HepG2 (cell line): ENCODE measurements around the gene GALP. TPM values are rescaled to one million over a fixed set of nuclear protein-coding genes. Genes with fewer than 3 reads are reported as not detected.

Experiments used
- FOXJ3 ChIP-seq: sonication (generic); formaldehyde crosslinking; IDR thresholded peaks from 2 replicates; pipeline ENCODE4 v1.4.0; 2020; ENCODE audit warnings: missing genetic modification reagents, mild to moderate bottlenecking, borderline replicate concordance
- MAFF ChIP-seq: IDR thresholded peaks from 2 replicates; pipeline ENCODE4 v1.6.1; 2011; ENCODE audit warnings: low read depth, low read length, improper control_type of control experiment
- MED8 ChIP-seq: sonication (generic); formaldehyde crosslinking; IDR thresholded peaks from 2 replicates; pipeline ENCODE4 v1.8.1; 2023; ENCODE audit warnings: mild to moderate bottlenecking, missing genetic modification reagents; ENCODE audit not compliant: insufficient replicate concordance
- NCOA1 ChIP-seq: sonication (generic); formaldehyde crosslinking; IDR thresholded peaks from 2 replicates; pipeline ENCODE4 v1.9.0; 2021; ENCODE audit warnings: missing genetic modification reagents
- PHF8 ChIP-seq: sonication (generic); formaldehyde crosslinking; IDR thresholded peaks from 2 replicates; pipeline ENCODE4 v1.5.0; 2020; ENCODE audit warnings: missing genetic modification reagents
- POLR2A ChIP-seq, 2 experiments: IDR thresholded peaks; 2 replicates each; pipeline ENCODE4 v1.6.1; 2011; ENCODE audit warnings: low read depth in 2 of 2, low read length in 2 of 2, mild to moderate bottlenecking in 1 of 2, moderate library complexity in 1 of 2; ENCODE audit not compliant: insufficient read depth in 1 of 2
- RORA ChIP-seq: sonication (generic); formaldehyde crosslinking; IDR thresholded peaks from 2 replicates; pipeline ENCODE4 v1.5.0; 2020; ENCODE audit warnings: mild to moderate bottlenecking, missing genetic modification reagents, moderate library complexity
- SP4 ChIP-seq: sonication (generic); formaldehyde crosslinking; IDR thresholded peaks from 2 replicates; pipeline ENCODE4 v1.8.1; 2023; ENCODE audit warnings: mild to moderate bottlenecking, missing genetic modification reagents
- ZNF282 ChIP-seq: fragments of 450-650 bp; IDR thresholded peaks from 2 replicates; pipeline ENCODE4 v1.6.1; 2018; ENCODE audit not compliant: partially characterized antibody
- ZNF331 ChIP-seq: sonication (generic); formaldehyde crosslinking; IDR thresholded peaks from 2 replicates; pipeline ENCODE4 v1.4.0; 2020; ENCODE audit warnings: missing genetic modification reagents
- ZNF567 ChIP-seq: sonication (generic); formaldehyde crosslinking; IDR thresholded peaks from 2 replicates; pipeline ENCODE4 v1.8.1; 2023; ENCODE audit warnings: mild to moderate bottlenecking, missing genetic modification reagents, borderline replicate concordance
- ZNF761 ChIP-seq: sonication (generic); formaldehyde crosslinking; conservative IDR thresholded peaks from 2 replicates; pipeline ENCODE4 v1.4.0; 2020; ENCODE audit warnings: mild to moderate bottlenecking, missing genetic modification reagents
- polyA plus RNA-seq, 8 experiments: library from polyadenylated mRNA; depleted of rRNA in 3 of 8; stranded (reverse) in 7 of 8; unstranded in 1 of 8; fragments of >200 nt; fragmentation: Illumina TruSeq in 4 of 8; extraction: Trizol in 4 of 8; gene quantifications; 2 replicates each; pipeline versions ENCODE4 v1.2.1 to v1.2.3, GENCODE V29; 2011 to 2016; ENCODE audit warnings: low read depth in 4 of 8, missing spikeins in 1 of 8, mixed read lengths in 1 of 8; ENCODE audit not compliant: insufficient read depth in 1 of 8
- total RNA-seq, 5 experiments: library from RNA; depleted of rRNA; stranded (reverse); fragments of >200 nt; fragmentation: Illumina TruSeq; extraction: Trizol; gene quantifications; 2 replicates each; pipeline ENCODE4 v1.2.3, GENCODE V29; 2016; ENCODE audit warnings: low read depth in 1 of 5
- TF ChIP-seq, protein P1 (sequence below): IDR thresholded peaks from 2 replicates; pipeline ENCODE4 v1.6.1; 2012; ENCODE audit warnings: low read depth, low read length, improper control_type of control experiment
- TF ChIP-seq, protein P2 (sequence below): sonication (generic); IDR thresholded peaks from 2 replicates; pipeline ENCODE4 v1.6.1; 2016; ENCODE audit warnings: low read depth, borderline replicate concordance
- TF ChIP-seq, protein P3 (sequence below): IDR thresholded peaks from 2 replicates; pipeline ENCODE4 v1.6.1; 2018; ENCODE audit warnings: missing genetic modification reagents
- TF ChIP-seq, protein P4 (sequence below): sonication (generic); formaldehyde crosslinking; IDR thresholded peaks from 2 replicates; pipeline ENCODE4 v1.8.0; 2022; ENCODE audit warnings: mild to moderate bottlenecking, missing genetic modification reagents
- TF ChIP-seq, protein P5 (sequence below): sonication (generic); formaldehyde crosslinking; IDR thresholded peaks from 2 replicates; pipeline ENCODE4 v1.4.0; 2020; ENCODE audit warnings: mild to moderate bottlenecking, missing genetic modification reagents
- TF ChIP-seq, protein P6 (sequence below): sonication (generic); formaldehyde crosslinking; IDR thresholded peaks from 2 replicates; pipeline ENCODE4 v1.8.1; 2023; ENCODE audit warnings: mild to moderate bottlenecking, inconsistent platforms, moderate library complexity, missing genetic modification reagents, borderline replicate concordance

The GALP gene
- total and polyA plus RNA-seq, 2 of the 13 experiments (the other 11 are each of a cell fraction or from before 2014, with no cell fraction given), result not detected

DNA sequence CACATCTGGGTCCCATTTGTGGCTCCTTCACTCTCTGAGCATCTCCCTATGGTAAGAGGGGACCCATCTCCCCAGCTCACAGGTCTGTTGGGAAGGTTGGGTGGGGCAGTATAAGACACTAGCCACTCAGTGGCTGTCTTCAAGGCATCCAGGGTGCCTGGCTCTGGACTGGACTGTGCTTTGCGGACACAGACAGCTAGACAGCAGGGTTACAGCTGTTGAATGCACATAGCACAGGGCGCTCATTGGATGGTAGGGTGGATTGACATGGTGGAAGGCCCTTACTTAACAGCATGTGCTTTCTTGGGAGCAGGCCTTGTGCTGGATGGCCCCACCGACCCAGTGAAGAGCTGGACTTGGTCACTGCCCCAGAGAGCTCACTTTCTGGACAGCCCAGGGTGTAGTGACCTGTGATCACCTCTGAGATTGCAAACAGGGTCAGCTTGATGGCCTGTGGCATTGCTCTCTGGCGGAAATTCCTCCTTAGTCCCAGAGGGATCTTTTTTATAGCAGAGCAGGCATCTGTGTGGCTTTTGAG lies 32.8 kb upstream of the GALP start (continued):
- TF ChIP-seq, protein P1, sequence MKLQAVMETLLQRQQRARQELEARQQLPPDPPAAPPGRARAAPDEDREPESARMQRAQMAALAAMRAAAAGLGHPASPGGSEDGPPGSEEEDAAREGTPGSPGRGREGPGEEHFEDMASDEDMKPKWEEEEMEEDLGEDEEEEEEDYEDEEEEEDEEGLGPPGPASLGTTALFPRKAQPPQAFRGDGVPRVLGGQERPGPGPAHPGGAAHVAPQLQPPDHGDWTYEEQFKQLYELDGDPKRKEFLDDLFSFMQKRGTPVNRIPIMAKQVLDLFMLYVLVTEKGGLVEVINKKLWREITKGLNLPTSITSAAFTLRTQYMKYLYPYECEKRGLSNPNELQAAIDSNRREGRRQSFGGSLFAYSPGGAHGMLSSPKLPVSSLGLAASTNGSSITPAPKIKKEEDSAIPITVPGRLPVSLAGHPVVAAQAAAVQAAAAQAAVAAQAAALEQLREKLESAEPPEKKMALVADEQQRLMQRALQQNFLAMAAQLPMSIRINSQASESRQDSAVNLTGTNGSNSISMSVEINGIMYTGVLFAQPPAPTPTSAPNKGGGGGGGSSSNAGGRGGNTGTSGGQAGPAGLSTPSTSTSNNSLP, result no peak
- no peak for TF ChIP-seq ZNF331 (CRISPR knock-in tag)
- TF ChIP-seq, protein P2, sequence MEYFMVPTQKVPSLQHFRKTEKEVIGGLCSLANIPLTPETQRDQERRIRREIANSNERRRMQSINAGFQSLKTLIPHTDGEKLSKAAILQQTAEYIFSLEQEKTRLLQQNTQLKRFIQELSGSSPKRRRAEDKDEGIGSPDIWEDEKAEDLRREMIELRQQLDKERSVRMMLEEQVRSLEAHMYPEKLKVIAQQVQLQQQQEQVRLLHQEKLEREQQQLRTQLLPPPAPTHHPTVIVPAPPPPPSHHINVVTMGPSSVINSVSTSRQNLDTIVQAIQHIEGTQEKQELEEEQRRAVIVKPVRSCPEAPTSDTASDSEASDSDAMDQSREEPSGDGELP, result peak; percentile 51; the same call in 1 of the 2 replicates
- TF ChIP-seq ZNF761 (CRISPR knock-in tag), result peak; percentile 68
- no peak for TF ChIP-seq MED8
- no peak for TF ChIP-seq MAFF
- TF ChIP-seq, protein P3, sequence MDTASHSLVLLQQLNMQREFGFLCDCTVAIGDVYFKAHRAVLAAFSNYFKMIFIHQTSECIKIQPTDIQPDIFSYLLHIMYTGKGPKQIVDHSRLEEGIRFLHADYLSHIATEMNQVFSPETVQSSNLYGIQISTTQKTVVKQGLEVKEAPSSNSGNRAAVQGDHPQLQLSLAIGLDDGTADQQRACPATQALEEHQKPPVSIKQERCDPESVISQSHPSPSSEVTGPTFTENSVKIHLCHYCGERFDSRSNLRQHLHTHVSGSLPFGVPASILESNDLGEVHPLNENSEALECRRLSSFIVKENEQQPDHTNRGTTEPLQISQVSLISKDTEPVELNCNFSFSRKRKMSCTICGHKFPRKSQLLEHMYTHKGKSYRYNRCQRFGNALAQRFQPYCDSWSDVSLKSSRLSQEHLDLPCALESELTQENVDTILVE (CRISPR knock-in tag), result no peak
- TF ChIP-seq RORA (CRISPR knock-in tag), result no peak
- TF ChIP-seq, protein P4, sequence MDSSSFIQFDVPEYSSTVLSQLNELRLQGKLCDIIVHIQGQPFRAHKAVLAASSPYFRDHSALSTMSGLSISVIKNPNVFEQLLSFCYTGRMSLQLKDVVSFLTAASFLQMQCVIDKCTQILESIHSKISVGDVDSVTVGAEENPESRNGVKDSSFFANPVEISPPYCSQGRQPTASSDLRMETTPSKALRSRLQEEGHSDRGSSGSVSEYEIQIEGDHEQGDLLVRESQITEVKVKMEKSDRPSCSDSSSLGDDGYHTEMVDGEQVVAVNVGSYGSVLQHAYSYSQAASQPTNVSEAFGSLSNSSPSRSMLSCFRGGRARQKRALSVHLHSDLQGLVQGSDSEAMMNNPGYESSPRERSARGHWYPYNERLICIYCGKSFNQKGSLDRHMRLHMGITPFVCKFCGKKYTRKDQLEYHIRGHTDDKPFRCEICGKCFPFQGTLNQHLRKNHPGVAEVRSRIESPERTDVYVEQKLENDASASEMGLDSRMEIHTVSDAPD (CRISPR knock-in tag), result 0 out of 2 replicates have a peak, but pooled peaks have one; percentile 54
- TF ChIP-seq, protein P5, sequence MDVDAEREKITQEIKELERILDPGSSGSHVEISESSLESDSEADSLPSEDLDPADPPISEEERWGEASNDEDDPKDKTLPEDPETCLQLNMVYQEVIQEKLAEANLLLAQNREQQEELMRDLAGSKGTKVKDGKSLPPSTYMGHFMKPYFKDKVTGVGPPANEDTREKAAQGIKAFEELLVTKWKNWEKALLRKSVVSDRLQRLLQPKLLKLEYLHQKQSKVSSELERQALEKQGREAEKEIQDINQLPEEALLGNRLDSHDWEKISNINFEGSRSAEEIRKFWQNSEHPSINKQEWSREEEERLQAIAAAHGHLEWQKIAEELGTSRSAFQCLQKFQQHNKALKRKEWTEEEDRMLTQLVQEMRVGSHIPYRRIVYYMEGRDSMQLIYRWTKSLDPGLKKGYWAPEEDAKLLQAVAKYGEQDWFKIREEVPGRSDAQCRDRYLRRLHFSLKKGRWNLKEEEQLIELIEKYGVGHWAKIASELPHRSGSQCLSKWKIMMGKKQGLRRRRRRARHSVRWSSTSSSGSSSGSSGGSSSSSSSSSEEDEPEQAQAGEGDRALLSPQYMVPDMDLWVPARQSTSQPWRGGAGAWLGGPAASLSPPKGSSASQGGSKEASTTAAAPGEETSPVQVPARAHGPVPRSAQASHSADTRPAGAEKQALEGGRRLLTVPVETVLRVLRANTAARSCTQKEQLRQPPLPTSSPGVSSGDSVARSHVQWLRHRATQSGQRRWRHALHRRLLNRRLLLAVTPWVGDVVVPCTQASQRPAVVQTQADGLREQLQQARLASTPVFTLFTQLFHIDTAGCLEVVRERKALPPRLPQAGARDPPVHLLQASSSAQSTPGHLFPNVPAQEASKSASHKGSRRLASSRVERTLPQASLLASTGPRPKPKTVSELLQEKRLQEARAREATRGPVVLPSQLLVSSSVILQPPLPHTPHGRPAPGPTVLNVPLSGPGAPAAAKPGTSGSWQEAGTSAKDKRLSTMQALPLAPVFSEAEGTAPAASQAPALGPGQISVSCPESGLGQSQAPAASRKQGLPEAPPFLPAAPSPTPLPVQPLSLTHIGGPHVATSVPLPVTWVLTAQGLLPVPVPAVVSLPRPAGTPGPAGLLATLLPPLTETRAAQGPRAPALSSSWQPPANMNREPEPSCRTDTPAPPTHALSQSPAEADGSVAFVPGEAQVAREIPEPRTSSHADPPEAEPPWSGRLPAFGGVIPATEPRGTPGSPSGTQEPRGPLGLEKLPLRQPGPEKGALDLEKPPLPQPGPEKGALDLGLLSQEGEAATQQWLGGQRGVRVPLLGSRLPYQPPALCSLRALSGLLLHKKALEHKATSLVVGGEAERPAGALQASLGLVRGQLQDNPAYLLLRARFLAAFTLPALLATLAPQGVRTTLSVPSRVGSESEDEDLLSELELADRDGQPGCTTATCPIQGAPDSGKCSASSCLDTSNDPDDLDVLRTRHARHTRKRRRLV (CRISPR knock-in tag), result no peak
- peak; percentile 7; the same call in 1 of the 2 replicates for TF ChIP-seq SP4 (CRISPR knock-in tag)
- no peak for TF ChIP-seq ZNF567 (CRISPR knock-in tag)
- TF ChIP-seq PHF8 (CRISPR knock-in tag), result 0 out of 2 replicates have a peak, but pooled peaks have one; percentile 17
- no peak for TF ChIP-seq NCOA1 (CRISPR knock-in tag)
- peak; percentile 51 to 60 for TF ChIP-seq POLR2A (IDR thresholded peaks at IDR 0.05; ENCODE audit: insufficient read depth in 1 of 2, low read depth in 2 of 2, low read length in 2 of 2)
- no peak for TF ChIP-seq ZNF282
- TF ChIP-seq, protein P6, sequence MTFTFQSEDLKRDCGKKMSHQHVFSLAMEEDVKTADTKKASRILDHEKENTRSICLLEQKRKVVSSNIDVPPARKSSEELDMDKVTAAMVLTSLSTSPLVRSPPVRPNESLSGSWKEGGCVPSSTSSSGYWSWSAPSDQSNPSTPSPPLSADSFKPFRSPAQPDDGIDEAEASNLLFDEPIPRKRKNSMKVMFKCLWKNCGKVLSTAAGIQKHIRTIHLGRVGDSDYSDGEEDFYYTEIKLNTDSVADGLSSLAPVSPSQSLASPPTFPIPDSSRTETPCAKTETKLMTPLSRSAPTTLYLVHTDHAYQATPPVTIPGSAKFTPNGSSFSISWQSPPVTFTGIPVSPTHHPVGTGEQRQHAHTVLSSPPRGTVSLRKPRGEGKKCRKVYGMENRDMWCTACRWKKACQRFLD (CRISPR knock-in tag), result 0 out of 2 replicates have a peak, but pooled peaks have one; percentile 37
- no peak for TF ChIP-seq FOXJ3 (CRISPR knock-in tag)
